ENCODE measurements around the gene SHCBP1.
"Not testable (repeated sequence)": the region's sequence is repeated elsewhere in the genome, so short reads cannot be mapped to it uniquely, and the experiment has no call there.

SHCBP1 gene

DNA sequence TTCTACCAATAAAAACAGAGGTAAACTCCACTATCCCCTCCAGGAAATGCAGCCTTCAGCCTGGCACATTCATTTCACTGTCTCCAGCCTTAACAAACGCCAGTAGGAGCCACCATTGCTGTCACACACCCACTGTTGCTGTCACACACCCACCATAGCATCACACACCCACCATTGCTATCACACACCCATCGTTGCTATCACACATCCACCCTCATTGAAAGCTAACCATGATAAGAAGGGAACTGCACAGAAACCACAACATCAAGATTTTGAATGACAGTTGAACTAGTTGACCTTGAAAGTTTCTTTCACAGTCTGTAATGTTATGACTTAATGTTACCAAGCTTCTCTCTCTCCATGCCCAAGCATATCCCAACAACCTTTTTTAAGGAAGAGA lies 38.1 kb downstream of the SHCBP1 start:
- no peak overlapping the region for H3K4me3 Mint-ChIP-seq
- H3K4me1 Mint-ChIP-seq (ENCODE audit: low read depth) = peaks cover 5% of the 10 kb centered on the region
- H3K27me3 Mint-ChIP-seq = no peaks in the 10 kb centered on the region
- no peak overlapping the region for H3K27ac Mint-ChIP-seq
- peaks cover 19% of the 10 kb centered on the region for H3K9me3 Mint-ChIP-seq
- peaks cover 66% of the 10 kb centered on the region for H3K36me3 Mint-ChIP-seq (ENCODE audit: low read depth)
- intact Hi-C loops (cut with micrococcal nuclease) = no loop called here

DNA sequence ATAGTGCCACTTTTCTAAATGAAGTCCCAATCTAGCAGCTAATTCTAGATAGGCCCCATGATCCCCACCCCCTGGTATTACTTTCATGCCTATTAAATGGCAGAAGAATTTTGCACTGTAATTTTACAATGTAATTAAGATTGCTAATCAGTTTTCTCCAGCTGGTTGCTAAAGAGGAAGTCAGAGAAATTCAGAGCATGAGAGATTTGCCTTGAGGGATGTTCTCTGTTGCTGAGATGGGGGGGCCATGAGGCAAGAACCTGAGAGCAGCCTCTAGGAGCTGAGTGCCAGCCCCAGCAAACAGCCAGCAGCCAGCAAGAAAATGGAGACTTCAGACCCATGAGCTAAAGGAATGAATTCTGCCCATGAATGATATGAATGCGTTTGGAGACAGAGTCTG lies 38.9 kb downstream of the SHCBP1 start:
- Mint-ChIP-seq H3K27ac (no peak overlapping the region), H3K36me3 (ENCODE audit: low read depth) (peaks cover 59% of the 10 kb centered on the region), H3K4me1 (ENCODE audit: low read depth) (peaks cover 5% of the 10 kb centered on the region), H3K9me3 (peaks cover 15% of the 10 kb centered on the region), H3K27me3 (no peaks in the 10 kb centered on the region), H3K4me3 (no peak overlapping the region)
- intact Hi-C loops (cut with micrococcal nuclease) = no loop called here

DNA sequence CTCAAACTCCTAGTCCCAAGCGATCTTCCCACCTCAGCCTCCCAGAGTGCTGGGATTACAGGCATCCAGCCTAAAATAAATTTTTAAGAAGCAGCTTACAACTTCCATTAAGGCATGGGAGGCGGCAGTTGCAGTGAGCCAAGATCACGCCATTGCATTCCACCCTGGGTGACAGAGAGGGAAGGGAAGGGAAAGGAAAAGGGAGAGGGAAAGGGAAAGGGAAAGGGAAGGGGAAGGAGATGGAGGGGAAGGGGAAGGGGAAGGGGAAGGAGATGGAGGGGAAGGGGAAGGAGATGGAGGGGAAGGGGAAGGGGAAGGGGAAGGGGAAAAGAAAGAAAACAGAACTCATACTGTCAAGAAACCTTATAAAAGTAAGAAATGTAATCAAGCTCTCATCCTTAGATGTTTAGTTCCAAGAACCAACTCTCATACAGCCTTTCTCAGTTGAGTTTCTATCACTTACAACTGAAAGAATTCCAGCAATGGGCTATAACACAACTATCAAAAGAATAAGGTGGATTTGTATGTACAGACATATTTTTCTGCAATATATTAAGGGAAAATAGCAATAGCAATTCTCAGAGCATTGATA lies 43.1 kb downstream of the SHCBP1 start:
- H3K9me3 Mint-ChIP-seq = no peaks in the 10 kb centered on the region

DNA sequence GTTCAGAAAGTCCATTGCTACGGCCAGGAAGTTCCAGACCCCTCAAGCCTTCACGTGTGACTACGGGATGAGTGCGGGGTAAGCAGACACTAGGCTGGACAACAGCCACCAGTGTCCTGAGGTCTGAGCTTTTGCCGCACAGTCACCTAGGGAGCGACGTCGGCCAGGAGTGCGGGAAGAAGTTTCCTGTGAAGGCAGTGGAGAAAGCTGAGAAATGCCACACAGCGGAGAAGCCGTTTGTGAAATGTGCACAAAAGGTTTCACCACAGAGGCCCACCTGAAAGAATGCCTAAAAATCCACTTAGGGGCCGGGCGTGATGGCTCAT lies 47.4 kb downstream of the SHCBP1 start:
- intact Hi-C loops (cut with micrococcal nuclease) = no loop called here
- Mint-ChIP-seq H3K36me3 (ENCODE audit: low read depth) (no peaks in the 10 kb centered on the region), H3K27ac (no peak overlapping the region), H3K4me3 (no peak overlapping the region), H3K9me3 (no peaks in the 10 kb centered on the region), H3K4me1 (ENCODE audit: low read depth) (no peaks in the 10 kb centered on the region), H3K27me3 (peaks cover 4% of the 10 kb centered on the region)

More for the DNA sequence above, 43.1 kb downstream of the SHCBP1 start:
- no peak overlapping the region for H3K4me3 Mint-ChIP-seq
- peaks cover 25% of the 10 kb centered on the region for H3K36me3 Mint-ChIP-seq (ENCODE audit: low read depth)
- peaks cover 4% of the 10 kb centered on the region for H3K27me3 Mint-ChIP-seq
- intact Hi-C loops (cut with micrococcal nuclease) = no loop called here
- H3K4me1 Mint-ChIP-seq (ENCODE audit: low read depth) = peaks cover 3% of the 10 kb centered on the region
- no peak overlapping the region for H3K27ac Mint-ChIP-seq

DNA sequence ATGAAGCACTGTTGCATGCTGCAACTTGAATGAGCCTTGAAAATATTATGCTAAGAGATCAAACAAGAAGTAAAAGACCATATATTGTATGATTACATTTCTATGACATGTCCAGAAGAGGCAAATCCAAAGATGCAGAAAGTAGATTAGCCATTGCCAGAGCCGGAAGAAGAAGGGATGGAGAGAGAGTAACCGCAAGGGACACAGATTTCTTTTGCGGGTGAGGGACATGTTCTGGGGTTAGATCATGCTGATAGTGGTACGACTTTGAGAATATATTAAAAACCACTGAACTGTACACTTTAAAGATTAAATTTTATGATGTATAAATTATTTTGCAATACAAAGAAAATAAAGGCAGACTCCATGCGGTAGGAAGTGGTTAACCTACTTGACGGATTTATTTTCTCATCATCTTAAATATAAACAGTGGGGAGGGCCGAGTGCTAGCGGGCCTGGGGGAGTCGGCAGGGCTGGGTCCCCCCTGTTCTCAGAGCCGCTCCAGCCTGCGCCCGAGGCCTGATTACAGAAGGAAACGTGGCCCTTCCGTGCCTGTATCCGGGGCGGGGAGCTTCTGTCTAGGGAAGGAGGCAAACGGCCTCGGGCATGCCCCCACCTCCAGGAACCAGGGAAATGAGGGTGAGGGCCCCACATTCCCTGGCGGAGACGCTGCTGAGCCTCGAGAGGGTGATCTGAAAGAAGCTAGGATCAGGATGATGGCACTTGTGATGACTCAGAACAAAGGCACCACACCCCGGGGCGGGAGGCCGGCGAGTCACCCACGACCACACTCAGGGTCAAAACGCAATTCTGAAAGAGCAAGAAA lies 48.0 kb downstream of the SHCBP1 start:
- Mint-ChIP-seq H3K9me3 (no peaks in the 10 kb centered on the region), H3K36me3 (ENCODE audit: low read depth) (no peaks in the 10 kb centered on the region), H3K27me3 (peaks cover 7% of the 10 kb centered on the region), H3K27ac (no peak overlapping the region), H3K4me3 (peak overlapping the region; percentile 39), H3K4me1 (ENCODE audit: low read depth) (no peaks in the 10 kb centered on the region)
- intact Hi-C loops (cut with micrococcal nuclease) = no loop called here

DNA sequence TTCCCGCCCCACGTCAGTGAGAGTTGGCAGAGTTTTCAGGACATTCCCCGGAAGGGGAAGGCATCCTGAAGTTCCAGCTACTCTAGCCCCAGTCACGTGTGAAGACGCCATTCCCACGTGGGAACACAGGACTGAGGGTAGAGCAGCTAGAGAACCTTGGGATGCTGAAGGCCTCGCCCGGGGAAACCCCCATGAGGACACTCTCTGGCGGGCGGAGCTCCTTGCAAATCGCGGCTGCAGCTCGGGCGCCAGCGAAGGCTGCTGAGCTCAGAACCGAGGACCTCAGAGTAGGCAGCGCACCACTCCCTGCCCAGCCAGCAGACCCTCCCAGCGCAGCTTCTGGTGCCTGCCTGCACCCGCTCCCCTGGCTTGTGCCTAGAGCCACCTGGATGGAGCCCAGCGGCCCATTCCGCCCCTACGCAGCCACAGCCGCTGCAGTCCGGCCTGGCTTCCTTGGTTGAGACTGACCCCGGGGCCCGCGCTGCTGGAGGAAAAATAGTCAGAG lies 51.9 kb downstream of the SHCBP1 start:
- Mint-ChIP-seq H3K36me3 (ENCODE audit: low read depth) (no peaks in the 10 kb centered on the region), H3K4me1 (ENCODE audit: low read depth) (no peaks in the 10 kb centered on the region), H3K9me3 (no peaks in the 10 kb centered on the region), H3K4me3 (no peak overlapping the region), H3K27ac (no peak overlapping the region), H3K27me3 (peaks cover 8% of the 10 kb centered on the region)
- intact Hi-C loops (cut with micrococcal nuclease) = no loop called here

DNA sequence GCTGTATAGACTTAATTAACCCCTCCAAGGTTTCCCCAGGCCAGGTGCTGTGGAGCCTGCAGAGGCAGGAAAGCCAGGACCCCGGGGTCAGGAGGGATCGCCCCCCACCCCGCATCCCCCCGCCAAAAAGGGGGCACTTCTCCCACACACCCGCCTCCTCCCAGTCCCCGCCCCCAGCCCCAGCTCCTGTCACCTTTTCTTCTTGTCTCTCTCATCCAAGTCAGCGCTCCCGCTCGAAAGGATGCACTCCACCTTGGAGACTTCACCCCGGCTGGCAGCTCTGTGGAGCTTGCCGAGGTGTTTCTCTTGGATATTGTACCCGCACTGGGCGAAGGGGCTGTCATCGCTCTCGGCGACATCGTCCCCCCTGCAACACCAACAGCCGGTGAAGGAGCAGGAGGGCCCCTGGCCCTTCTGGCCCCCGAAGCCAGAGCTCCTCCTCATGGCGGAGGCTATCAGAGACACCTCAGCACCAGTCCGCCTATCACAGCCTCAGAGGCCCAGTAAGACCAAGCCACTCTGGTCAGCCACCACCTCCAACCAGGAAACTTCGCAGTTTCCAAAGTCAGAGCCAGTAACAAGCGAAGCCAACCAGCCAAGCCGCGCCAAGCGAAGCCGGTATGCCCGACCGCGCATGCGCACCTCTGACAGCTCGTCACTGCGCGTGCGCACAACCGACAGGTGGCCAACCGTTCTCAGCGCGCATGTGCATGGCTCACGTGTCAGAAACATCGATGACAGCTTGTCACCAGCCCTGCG lies 52.5 kb downstream of the SHCBP1 start:
- Mint-ChIP-seq H3K4me3 (no peak overlapping the region), H3K27me3 (peaks cover 11% of the 10 kb centered on the region), H3K27ac (no peak overlapping the region), H3K4me1 (ENCODE audit: low read depth) (no peaks in the 10 kb centered on the region), H3K36me3 (ENCODE audit: low read depth) (no peaks in the 10 kb centered on the region), H3K9me3 (no peaks in the 10 kb centered on the region)
- intact Hi-C loops (cut with micrococcal nuclease) = no loop called here

DNA sequence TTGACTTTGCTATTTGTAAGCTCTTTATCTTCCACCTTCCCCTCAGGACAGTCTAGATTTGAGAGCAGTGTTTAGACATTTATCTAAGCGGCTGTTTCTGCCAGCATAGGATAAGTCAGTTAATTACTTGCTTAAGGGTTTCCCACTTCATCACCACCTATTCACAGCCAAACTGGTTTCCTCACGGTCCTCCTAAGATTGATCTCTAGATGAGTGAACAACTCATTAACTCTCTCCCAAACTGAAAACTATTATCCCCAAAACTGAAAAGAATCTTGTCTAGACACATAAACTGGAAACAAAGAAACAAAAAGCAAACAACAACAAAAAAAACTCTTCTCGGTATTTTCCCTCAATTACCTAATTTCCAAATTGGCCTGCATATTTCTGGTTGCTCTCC lies 58.2 kb downstream of the SHCBP1 start:
- Mint-ChIP-seq H3K9me3 (no peaks in the 10 kb centered on the region), H3K4me3 (no peak overlapping the region), H3K27ac (no peak overlapping the region)

DNA sequence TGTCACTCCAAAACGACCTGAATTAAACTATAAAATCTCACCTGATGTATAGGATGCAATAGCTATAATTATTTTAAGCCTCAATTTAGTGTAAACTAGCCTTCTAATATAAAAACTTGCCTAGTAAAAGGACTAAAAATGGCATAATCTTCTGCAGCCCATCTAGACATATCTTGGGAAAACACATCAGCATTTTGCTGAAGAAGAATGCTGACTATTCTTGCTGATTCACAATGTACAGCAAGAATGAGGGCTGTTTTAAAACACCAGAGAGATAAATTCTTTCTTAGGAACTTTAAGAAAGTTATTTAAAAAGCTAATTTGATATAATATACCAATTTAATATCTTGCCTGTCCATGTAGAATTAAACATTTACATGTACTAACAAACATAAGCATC lies 63.2 kb downstream of the SHCBP1 start:
- Mint-ChIP-seq H3K4me1 (ENCODE audit: low read depth) (peaks cover 4% of the 10 kb centered on the region), H3K27ac (no peak overlapping the region), H3K27me3 (peaks cover 19% of the 10 kb centered on the region), H3K4me3 (no peak overlapping the region), H3K36me3 (ENCODE audit: low read depth) (no peaks in the 10 kb centered on the region), H3K9me3 (no peaks in the 10 kb centered on the region)
- intact Hi-C loops (cut with micrococcal nuclease) = no loop called here

More for the DNA sequence above, 58.2 kb downstream of the SHCBP1 start:
- Mint-ChIP-seq H3K27me3 (peaks cover 9% of the 10 kb centered on the region), H3K36me3 (ENCODE audit: low read depth) (no peaks in the 10 kb centered on the region), H3K4me1 (ENCODE audit: low read depth) (no peaks in the 10 kb centered on the region)
- intact Hi-C loops (cut with micrococcal nuclease) = no loop called here

DNA sequence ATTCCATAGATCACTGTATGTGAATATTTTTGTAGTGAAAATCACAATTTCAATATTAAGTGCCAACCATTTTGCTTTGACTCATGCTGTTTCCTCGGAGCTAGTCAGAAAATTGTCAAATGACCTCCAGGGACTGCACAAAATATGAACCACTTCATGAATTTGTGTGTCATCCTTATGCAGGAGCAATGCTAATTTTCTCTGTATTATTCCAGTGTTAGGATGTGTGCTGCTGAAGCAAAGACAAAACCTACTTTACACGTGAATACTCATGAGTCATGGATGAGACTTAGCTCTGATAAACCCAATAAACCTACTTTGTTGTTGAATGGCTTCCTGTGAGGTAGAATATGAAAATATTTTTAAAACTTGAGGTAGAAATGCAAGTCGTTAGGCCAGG lies 65.2 kb downstream of the SHCBP1 start:
- Mint-ChIP-seq H3K4me1 (ENCODE audit: low read depth) (peaks cover 4% of the 10 kb centered on the region), H3K27ac (no peak overlapping the region), H3K9me3 (no peaks in the 10 kb centered on the region), H3K27me3 (peaks cover 19% of the 10 kb centered on the region), H3K36me3 (ENCODE audit: low read depth) (no peaks in the 10 kb centered on the region), H3K4me3 (no peak overlapping the region)
- intact Hi-C loops (cut with micrococcal nuclease) = no loop called here

DNA sequence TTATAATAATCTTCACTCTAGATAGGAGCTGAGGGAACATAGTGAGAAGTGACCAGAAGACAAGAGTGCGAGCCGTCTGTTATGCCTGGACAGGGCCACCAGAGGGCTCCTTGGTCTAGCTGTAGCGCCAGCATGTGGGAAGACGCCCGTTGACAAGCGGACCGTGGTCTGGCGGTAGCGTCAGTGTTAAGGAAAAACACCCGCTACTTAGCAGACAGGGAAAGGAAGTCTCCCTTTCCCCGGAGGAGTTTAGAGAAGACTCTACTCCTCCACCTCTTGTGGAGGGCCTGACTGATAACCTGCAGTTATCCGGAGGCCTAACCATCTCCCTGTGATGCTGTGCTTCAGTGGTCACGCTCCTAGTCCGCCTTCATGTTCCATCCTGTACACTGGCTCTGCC lies 66.7 kb downstream of the SHCBP1 start:
- H3K36me3 Mint-ChIP-seq (ENCODE audit: low read depth); H3K9me3 Mint-ChIP-seq; H3K4me3 Mint-ChIP-seq; H3K27ac Mint-ChIP-seq; H3K4me1 Mint-ChIP-seq (ENCODE audit: low read depth): not testable (repeated sequence)
- H3K27me3 Mint-ChIP-seq = peaks cover 24% of the 10 kb centered on the region
- intact Hi-C loops (cut with micrococcal nuclease) = loop anchor here (1.0 kb wide), 1 partner anchor 53 kb away; no protein-coding TSS in a partner anchor

DNA sequence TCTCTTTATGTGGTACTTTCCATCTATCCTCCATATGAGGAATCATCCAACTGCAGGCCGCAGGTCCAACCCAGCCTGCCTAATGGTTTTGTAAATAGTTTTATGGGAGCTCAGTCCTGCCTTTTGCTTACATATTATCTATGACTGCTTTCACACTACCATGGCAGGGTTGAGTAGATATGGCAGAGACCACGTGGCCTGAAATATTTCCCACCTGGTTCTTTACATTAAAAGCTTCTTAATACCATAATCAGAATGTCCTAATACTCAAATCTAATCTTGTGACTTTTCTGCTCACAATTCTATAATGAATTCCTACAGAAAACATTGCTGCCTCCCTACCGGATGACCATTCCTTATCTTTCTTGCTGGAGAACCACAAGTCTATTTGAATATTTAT lies 71.7 kb downstream of the SHCBP1 start:
- Mint-ChIP-seq H3K4me3 (no peak overlapping the region), H3K27me3 (peaks cover 16% of the 10 kb centered on the region), H3K36me3 (ENCODE audit: low read depth) (no peaks in the 10 kb centered on the region), H3K9me3 (no peaks in the 10 kb centered on the region), H3K27ac (no peak overlapping the region), H3K4me1 (ENCODE audit: low read depth) (no peaks in the 10 kb centered on the region)
- intact Hi-C loops (cut with micrococcal nuclease) = no loop called here

Data from dendritic cell treated with granulocyte-macrophage colony-stimulating factor and Interleukin-4, amounts not matched to agents 40 ng/mL and 50 ng/mL, for 4 days (primary cell).